H1 (cell line): ENCODE measurements around the gene ADGRG2. TPM values are rescaled to one million over a fixed set of nuclear protein-coding genes. Genes with fewer than 3 reads are reported as not detected.

Experiments
- KDM5A ChIP-seq: fragments of 200-600 bp; IDR thresholded peaks from 2 replicates; pipeline ENCODE4 v1.7.1; 2012; ENCODE audit warnings: mild to moderate bottlenecking, low read length, inconsistent platforms, mixed read lengths
- polyA plus RNA-seq, 7 experiments: library from polyadenylated mRNA; depleted of rRNA in 3 of 7; stranded (reverse) in 5 of 7; unstranded in 2 of 7; fragments of >200 nt in 5 of 7; fragments of 200-250 nt in 2 of 7; gene quantifications; 1 replicate in 5 of 7; 2 replicates in 1 of 7; 4 replicates in 1 of 7; pipeline versions ENCODE4 v1.2.1 to v1.2.3, GENCODE V29; 2011 to 2013; ENCODE audit warnings: missing spikeins in 2 of 7, mixed read lengths in 2 of 7
- total RNA-seq: library from RNA; stranded (reverse); fragmentation: NEBNext Ultra II Directional; extraction: Animal tissue kit (Norgen Biotek cat#: 25700); gene quantifications from 2 replicates; pipeline ENCODE4 v1.2.1, GENCODE V29; 2021

ADGRG2 gene
- total and polyA plus RNA-seq, 2 of the 8 experiments (the other 6 are each of a cell fraction or from before 2014, with no cell fraction given), result 8.9 to 13.3 TPM

GRCh38 chrX:18941896-18942295, 180.4 kb downstream of the ADGRG2 start (continued):
- no peak for TF ChIP-seq KDM5A

Other genes starting within 250 kb of the ADGRG2 start
- 29.6 and 35.8 TPM in 2 replicates for gene PHKA2, start 138.4 kb downstream of the ADGRG2 start, total RNA-seq
- 28.1 and 35.6 TPM in 2 replicates for gene PHKA2, start 138.4 kb downstream of the ADGRG2 start, polyA plus RNA-seq (2011; rRNA removed)
- 206 and 225 TPM in 2 replicates for gene PDHA1, start 221.5 kb upstream of the ADGRG2 start, total RNA-seq
- gene PDHA1, start 221.5 kb upstream of the ADGRG2 start, polyA plus RNA-seq (2011; rRNA removed), result 71.8 and 128 TPM in 2 replicates